ENCODE data around the gene ZNF783.

DNA sequence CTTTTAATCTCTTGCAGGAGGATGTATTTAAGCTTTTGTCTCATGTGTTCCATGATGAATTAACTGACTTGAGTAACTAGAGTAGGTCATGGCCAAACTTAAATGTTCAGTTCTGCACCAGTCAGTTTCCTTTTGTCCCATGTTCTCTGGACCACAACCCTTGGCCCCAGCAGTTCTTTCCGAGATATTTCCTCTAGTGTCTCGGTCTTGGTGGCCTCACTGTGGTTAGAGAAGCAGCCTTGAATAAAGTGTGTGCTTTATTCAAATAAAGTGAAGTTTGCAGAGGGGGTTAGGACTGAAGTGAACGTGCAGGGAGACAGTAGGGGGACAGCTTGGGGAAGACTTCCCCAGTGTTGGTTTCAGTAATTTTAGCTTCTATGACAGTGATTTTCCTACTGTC lies 13.2 kb upstream of the ZNF783 start:
- TF ChIP-seq SIRT6 (IDR thresholded peaks at IDR 0.05; ENCODE audit: low read length): no peak
- no peak for TF ChIP-seq CHD2 (IDR thresholded peaks at IDR 0.05; ENCODE audit: low read length)
- TF ChIP-seq, protein P1, sequence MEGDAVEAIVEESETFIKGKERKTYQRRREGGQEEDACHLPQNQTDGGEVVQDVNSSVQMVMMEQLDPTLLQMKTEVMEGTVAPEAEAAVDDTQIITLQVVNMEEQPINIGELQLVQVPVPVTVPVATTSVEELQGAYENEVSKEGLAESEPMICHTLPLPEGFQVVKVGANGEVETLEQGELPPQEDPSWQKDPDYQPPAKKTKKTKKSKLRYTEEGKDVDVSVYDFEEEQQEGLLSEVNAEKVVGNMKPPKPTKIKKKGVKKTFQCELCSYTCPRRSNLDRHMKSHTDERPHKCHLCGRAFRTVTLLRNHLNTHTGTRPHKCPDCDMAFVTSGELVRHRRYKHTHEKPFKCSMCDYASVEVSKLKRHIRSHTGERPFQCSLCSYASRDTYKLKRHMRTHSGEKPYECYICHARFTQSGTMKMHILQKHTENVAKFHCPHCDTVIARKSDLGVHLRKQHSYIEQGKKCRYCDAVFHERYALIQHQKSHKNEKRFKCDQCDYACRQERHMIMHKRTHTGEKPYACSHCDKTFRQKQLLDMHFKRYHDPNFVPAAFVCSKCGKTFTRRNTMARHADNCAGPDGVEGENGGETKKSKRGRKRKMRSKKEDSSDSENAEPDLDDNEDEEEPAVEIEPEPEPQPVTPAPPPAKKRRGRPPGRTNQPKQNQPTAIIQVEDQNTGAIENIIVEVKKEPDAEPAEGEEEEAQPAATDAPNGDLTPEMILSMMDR (IDR thresholded peaks at IDR 0.05; ENCODE audit: control extremely low read depth in 1 of 3, insufficient read depth in 1 of 3, low read depth in 1 of 3, low read length in 3 of 3): no peak

Data from H1 (cell line).